ENCODE data around the gene ARHGAP33.

GRCh38 chr19:35818445-35818844 is 43.1 kb downstream of the ARHGAP33 start:
- no peak for TF ChIP-seq POLR2AphosphoS5 (IDR thresholded peaks at IDR 0.05; ENCODE audit: low read length)
- no peak for TF ChIP-seq SKIL (IDR thresholded peaks at IDR 0.05; ENCODE audit: low read depth, poor library complexity, severe bottlenecking)
- TF ChIP-seq DPF2 (IDR thresholded peaks at IDR 0.05), result no peak
- no peak for TF ChIP-seq CTCF (IDR thresholded peaks at IDR 0.05 in 2 of 3, conservative IDR thresholded peaks at IDR 0.05 in 1 of 3; ENCODE audit: control insufficient read depth in 2 of 3, extremely low read depth in 1 of 3, insufficient read depth in 1 of 3, low read depth in 3 of 3, low read length in 3 of 3)
- no peak for TF ChIP-seq SPI1 (IDR thresholded peaks at IDR 0.05; ENCODE audit: borderline replicate concordance, insufficient read depth, low read depth, low read length)
- no peak for TF ChIP-seq ATF7 (IDR thresholded peaks at IDR 0.05; ENCODE audit: low read depth)
- TF ChIP-seq CEBPB (IDR thresholded peaks at IDR 0.05; ENCODE audit: borderline replicate concordance in 1 of 2, low read depth in 2 of 2, low read length in 2 of 2), result no peak
- TF ChIP-seq BACH1 (IDR thresholded peaks at IDR 0.05; ENCODE audit: borderline replicate concordance), result no peak
- no peak for TF ChIP-seq REST (IDR thresholded peaks at IDR 0.05; ENCODE audit: low read depth, low read length)
- TF ChIP-seq CHD2 (IDR thresholded peaks at IDR 0.05; ENCODE audit: borderline replicate concordance, low read depth, low read length), result no peak
- no peak for TF ChIP-seq KDM1A (IDR thresholded peaks at IDR 0.05; ENCODE audit: borderline replicate concordance)
- no peak for TF ChIP-seq HDAC2 (IDR thresholded peaks at IDR 0.05)
- TF ChIP-seq GABPA (IDR thresholded peaks at IDR 0.05; ENCODE audit: low read depth), result no peak
- TF ChIP-seq SP1 (IDR thresholded peaks at IDR 0.05; ENCODE audit: low read depth, low read length), result no peak
